Measurements from ENCODE around the gene PTPN2.
"Not testable (repeated sequence)": the region's sequence is repeated elsewhere in the genome, so short reads cannot be mapped to it uniquely, and the experiment has no call there.

Gene PTPN2

DNA sequence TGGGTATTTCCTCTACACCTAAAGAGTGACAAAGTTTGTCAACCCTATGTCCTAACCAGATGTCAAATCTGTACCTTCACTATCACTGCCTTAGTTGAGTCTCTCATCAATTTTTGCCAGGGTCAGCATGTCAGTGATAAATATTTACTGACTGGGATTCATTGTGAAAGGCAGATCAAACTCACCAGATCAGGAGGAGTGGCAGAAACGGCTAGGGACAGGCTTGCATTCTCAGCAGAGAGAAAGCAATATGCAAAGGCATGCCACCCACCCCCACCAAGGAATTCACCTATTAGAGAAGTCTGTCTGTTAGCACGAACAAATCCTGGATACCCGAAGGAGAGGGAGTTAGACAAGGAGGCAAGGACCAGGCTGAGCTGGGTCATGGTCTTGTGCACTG is 62.6 kb downstream of the PTPN2 start:
- DNase-seq = no peak

DNA sequence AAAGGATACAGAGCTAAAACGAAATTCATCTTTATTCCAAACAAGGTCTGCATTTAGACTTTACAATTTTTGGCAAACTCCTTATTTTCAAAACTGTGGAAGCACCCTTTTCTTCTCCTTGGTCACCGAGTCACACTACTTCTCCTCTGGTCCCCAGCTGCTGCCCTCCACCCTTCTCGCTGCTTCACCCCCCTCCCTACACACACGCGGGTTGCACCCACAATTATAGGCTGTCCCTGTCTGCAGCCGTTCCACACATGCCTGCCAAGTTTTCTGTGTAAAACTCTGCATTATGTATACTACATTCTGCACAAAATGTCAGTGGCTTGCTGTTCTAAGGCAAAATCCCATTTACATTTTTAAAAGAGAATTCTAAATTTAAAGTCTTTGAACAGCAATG is 63.5 kb downstream of the PTPN2 start:
- DNase-seq = no peak

- no peak for DNase-seq
These were observed 64.2 kb downstream of the PTPN2 start for GRCh38 chr18:12819841-12820240.

- no peak for DNase-seq
These were observed 64.7 kb downstream of the PTPN2 start for GRCh38 chr18:12819322-12819721.

DNA sequence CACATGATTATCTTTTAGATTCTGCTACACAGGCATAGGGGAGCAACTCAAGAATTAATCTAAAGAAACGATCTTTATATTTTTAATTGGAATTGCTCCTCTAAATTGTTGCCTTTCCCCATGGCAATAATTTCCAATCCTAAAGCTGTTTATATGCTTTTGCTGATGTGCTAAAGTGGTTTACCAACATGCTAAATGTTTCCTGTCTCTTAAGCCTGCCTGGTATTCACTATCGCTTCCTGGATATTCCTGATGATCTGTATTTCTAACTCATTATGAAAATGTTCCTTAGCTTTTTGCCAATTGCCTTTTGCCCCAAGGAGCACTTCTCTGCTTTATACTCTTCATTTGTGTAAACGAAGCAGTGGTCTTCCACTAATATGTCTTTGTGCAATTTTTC is 65.8 kb downstream of the PTPN2 start:
- no peak for DNase-seq

DNA sequence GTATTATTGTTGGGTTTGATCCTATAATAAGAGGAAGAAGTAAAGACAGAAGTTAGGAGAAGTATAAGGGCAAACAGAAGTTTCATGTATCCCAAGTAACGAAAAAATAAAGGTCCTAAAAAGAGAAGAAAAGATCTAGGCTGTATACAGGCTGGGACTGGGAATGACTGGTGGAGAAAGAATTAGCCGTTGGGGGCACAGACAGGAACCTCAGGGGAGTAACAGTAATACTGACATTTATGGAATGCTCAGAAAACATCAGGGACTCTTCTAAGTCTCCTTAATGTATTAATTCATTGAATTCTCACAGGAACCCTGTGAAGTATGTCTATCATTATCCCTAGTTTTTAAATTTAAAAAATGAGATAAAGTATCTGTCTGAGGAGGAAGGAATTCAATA is 67.6 kb downstream of the PTPN2 start:
- no peak for DNase-seq

- DNase-seq = no peak
These were observed 72.7 kb downstream of the PTPN2 start for GRCh38 chr18:12811191-12811950.

DNA sequence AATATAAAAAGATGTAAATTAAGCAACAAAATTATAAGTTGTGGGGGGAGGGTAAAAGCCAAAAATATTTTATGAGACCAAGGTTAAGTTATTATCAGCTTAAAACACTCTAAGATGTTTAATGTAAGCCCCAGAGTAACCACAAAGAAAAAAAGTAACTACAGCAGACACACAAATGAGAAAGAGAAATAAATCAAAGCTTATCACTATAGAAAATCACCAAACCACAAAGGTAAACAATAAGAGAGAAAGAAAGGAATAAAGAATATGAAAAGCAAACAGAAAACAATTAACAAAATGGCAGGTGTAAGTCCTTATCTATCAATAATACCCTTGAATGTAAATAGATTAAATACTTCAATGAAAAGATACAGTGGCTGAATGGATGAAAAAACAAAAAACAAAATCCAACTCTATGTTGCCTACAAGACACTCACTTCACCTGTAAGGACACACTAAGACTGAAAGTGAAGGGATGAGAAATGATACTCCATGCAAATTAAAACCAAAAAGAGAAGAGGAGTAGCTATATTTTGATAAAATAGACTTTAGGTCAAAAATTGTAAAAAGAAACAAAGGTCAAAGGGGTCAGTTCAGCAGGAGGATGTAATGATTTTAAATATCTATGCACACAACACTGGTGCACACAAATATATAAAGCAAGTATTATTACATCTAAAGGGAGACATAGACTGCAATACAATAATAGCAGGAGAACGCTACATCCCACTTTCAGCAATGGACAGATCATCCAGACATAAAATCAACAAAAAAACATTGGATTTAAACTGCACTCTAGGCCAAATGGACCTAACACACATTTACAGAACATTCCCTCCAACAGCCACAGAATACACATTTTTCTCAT is 80.7 kb downstream of the PTPN2 start:
- no peak for DNase-seq

- no peak for DNase-seq
These were observed 81.5 kb downstream of the PTPN2 start for GRCh38 chr18:12802538-12802937.

GRCh38 chr18:12796448-12796847 is 87.6 kb downstream of the PTPN2 start:
- DNase-seq = no peak

- no peak for DNase-seq
These were observed 92.4 kb downstream of the PTPN2 start for GRCh38 chr18:12791610-12792009.

DNA sequence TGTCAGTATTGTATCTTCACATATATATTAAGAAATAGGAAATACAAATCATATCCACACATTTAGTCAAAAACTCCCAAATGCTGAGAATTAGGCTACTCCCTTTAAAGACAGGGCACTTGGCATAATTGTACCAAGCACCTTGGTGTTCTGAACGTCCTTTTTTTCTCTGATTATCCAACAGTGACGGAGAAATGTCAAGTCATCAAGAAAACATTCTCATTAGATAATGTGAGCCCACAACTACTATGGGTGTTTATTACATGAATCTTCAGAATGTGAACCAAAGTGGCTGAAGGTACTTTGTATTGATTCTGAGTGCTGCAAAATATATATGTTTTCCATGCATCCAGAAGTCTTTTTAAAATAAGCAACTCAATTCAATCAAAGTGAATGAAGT is 97.4 kb downstream of the PTPN2 start:
- DNase-seq = no peak

DNA sequence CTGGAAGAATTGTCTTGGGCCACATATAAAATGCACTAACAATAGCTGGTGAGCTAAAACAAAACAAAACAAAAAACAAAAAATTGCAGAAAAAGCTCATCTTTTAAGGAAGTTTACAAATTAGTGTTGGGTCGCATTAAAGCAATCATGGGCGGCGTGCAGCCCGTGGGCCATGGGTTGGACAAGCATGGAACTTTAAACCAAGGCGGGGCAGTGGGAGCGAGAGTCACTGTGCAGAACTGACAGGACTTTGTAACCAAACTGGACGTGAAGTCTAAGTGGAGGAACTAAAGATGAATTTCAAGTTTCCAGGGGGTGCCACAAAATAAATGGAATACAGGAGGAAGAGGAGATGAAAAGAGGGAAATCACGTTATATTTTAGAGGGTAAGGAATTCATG is 100.5 kb downstream of the PTPN2 start:
- DNase-seq = no peak

DNA sequence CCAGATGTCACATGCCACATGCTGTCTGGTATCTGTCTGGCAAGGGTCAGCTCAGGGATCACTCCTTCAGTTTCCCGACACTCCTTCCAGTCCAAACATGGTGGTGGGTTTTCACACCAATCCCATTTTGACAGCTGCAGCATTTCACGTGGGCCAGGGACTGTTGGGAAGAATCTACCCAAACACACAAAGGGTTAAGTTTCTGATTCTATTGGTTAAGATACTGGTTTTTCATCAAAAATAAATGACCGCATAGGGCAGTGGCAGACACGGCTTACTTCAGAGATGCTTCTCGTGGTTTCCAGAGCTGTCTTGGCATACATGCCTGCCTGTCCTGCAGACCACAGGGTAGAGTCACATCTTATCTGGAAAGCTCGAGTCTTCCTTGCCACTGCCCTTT is 101.5 kb downstream of the PTPN2 start:
- no peak for DNase-seq

DNA sequence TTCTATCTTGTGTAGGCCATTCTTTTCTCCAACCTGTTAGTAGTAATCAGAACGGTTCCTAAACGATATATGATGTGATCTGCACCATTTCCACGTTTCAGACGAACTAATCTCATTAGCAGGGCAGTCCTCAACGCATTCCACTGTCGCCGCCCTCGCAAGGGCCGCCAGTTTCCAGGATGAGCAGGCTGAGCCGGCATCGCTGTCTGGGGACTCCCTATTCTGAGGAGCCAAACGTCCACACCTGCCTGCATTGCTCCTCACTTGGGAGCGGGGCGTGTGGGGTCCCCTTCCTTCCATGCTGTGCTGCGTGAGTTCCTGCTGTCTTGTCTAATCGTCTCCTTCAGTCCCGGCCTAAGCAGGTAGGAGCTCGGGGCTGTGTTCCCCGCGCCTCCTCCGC is 104.6 kb downstream of the PTPN2 start:
- no peak for DNase-seq

GRCh38 chr18:12779043-12779442 is 105.0 kb downstream of the PTPN2 start:
- no peak for DNase-seq

- no peak for DNase-seq
These were observed 106.5 kb downstream of the PTPN2 start for GRCh38 chr18:12777500-12777944.

GRCh38 chr18:12776821-12777471 is 107.1 kb downstream of the PTPN2 start:
- DNase-seq = no peak

GRCh38 chr18:12776415-12776814 is 107.6 kb downstream of the PTPN2 start:
- not testable (repeated sequence) for DNase-seq

GRCh38 chr18:12774982-12775381 is 109.1 kb downstream of the PTPN2 start:
- no peak for DNase-seq

GRCh38 chr18:12773369-12773768 is 110.7 kb downstream of the PTPN2 start:
- DNase-seq = no peak

DNA sequence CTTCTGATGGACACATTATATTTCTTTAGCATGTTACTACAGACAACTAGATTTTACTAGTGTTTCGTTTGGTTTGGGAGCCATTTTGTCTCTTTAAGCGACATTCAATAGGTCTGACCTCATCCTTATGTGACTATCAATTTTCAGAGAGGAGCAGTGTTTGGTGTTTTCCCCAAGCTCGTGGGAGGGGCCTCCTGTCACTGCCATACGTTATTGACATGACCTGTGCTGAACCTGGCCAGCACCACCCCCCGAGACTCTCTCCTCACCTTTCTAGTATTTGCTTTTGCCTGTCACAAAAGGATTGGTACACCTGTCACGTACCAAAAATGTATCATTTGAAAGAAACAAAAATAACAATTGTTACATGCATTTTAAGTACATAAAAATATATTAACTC is 111.9 kb downstream of the PTPN2 start:
- DNase-seq = peak; percentile 31

- DNase-seq = no peak
These were observed 113.4 kb downstream of the PTPN2 start for GRCh38 chr18:12770469-12771219.
